H1 (cell line): Measurements from ENCODE around the gene MRPL4. TPM values are rescaled to one million over a fixed set of nuclear protein-coding genes. Genes with fewer than 3 reads are reported as not detected.
A peak's percentile ranks its signal among the peaks of the same experiment; 100 is the strongest.

ENCODE experiments used
- ASH2L ChIP-seq: fragments of 200-600, 300-600 bp; sonication (generic); IDR thresholded peaks from one replicate; pipeline ENCODE4 v1.7.1; 2017; ENCODE audit warnings: low read length
- CEBPB ChIP-seq: IDR thresholded peaks from 2 replicates; pipeline ENCODE4 v1.6.1; 2012; ENCODE audit warnings: low read depth, low read length
- CREB1 ChIP-seq: IDR thresholded peaks from 2 replicates; pipeline ENCODE4 v1.6.1; 2012; ENCODE audit warnings: inconsistent platforms
- E2F6 ChIP-seq: IDR thresholded peaks from 2 replicates; pipeline ENCODE4 v1.6.1; 2012; ENCODE audit warnings: inconsistent platforms
- EGR1 ChIP-seq: IDR thresholded peaks from 2 replicates; pipeline ENCODE4 v1.6.1; 2011; ENCODE audit warnings: low read depth, low read length, borderline replicate concordance
- GTF2F1 ChIP-seq: IDR thresholded peaks from 2 replicates; pipeline ENCODE4 v1.6.1; 2012; ENCODE audit warnings: low read depth, low read length, improper control_type of control experiment, borderline replicate concordance
- HDAC2 ChIP-seq, 2 experiments: fragments of 300-600 bp in 1 of 2; sonication (generic) in 1 of 2; IDR thresholded peaks; 2 replicates each; pipeline ENCODE4 v1.6.1; 2011 to 2012; ENCODE audit warnings: low read depth in 2 of 2, low read length in 2 of 2, mild to moderate bottlenecking in 2 of 2, moderate library complexity in 2 of 2, borderline replicate concordance in 1 of 2, inconsistent platforms in 1 of 2
- HDAC6 ChIP-seq: IDR thresholded peaks from one replicate; pipeline ENCODE4 v1.7.1; 2012; ENCODE audit warnings: low read depth, mild to moderate bottlenecking, inconsistent platforms, low read length, moderate library complexity
- JUND ChIP-seq: IDR thresholded peaks from 2 replicates; pipeline ENCODE4 v1.6.1; 2011; ENCODE audit warnings: mild to moderate bottlenecking, improper control_type of control experiment, low read length
- KDM5A ChIP-seq: fragments of 200-600 bp; IDR thresholded peaks from 2 replicates; pipeline ENCODE4 v1.7.1; 2012; ENCODE audit warnings: mild to moderate bottlenecking, low read length, inconsistent platforms, mixed read lengths
- MAX ChIP-seq: IDR thresholded peaks from 2 replicates; pipeline ENCODE4 v1.6.1; 2012; ENCODE audit warnings: inconsistent platforms
- NRF1 ChIP-seq: IDR thresholded peaks from 2 replicates; pipeline ENCODE4 v1.6.1; 2011; ENCODE audit warnings: mild to moderate bottlenecking, low read depth, low read length, improper control_type of control experiment
- PHF8 ChIP-seq: fragments of 200-600 bp; sonication (generic); conservative IDR thresholded peaks from 2 replicates; pipeline ENCODE4 v1.7.1; 2012; ENCODE audit warnings: low read depth, mild to moderate bottlenecking, inconsistent platforms, low read length, moderate library complexity
- POLR2A ChIP-seq, 2 experiments: IDR thresholded peaks; 1 replicate in 1 of 2; 2 replicates in 1 of 2; pipeline ENCODE4 v1.6.1; 2011; ENCODE audit warnings: low read depth in 2 of 2, low read length in 2 of 2, mild to moderate bottlenecking in 2 of 2; ENCODE audit errors: control extremely low read depth in 1 of 2
- POU5F1 ChIP-seq: IDR thresholded peaks from 2 replicates; pipeline ENCODE4 v1.6.1; 2011; ENCODE audit warnings: low read depth, mild to moderate bottlenecking, low read length, moderate library complexity
- RFX5 ChIP-seq: IDR thresholded peaks from 2 replicates; pipeline ENCODE4 v1.6.1; 2011; ENCODE audit warnings: low read depth, low read length, improper control_type of control experiment, borderline replicate concordance
- SIN3A ChIP-seq, 2 experiments: IDR thresholded peaks in 1 of 2; conservative IDR thresholded peaks in 1 of 2; 2 replicates each; pipeline ENCODE4 v1.6.1; 2011 to 2012; ENCODE audit warnings: low read length in 2 of 2, improper control_type of control experiment in 1 of 2, low read depth in 1 of 2, mild to moderate bottlenecking in 1 of 2
- SP1 ChIP-seq: IDR thresholded peaks from 2 replicates; pipeline ENCODE4 v1.6.1; 2011; ENCODE audit warnings: low read depth, low read length
- SP2 ChIP-seq: IDR thresholded peaks from 2 replicates; pipeline ENCODE4 v1.6.1; 2012; ENCODE audit warnings: mild to moderate bottlenecking, low read length, inconsistent platforms
- SP4 ChIP-seq: IDR thresholded peaks from 2 replicates; pipeline ENCODE4 v1.6.1; 2012; ENCODE audit warnings: low read length, inconsistent platforms
- SRF ChIP-seq: IDR thresholded peaks from 2 replicates; pipeline ENCODE4 v1.6.1; 2011; ENCODE audit warnings: mild to moderate bottlenecking, low read depth, low read length, moderate library complexity
- TAF7 ChIP-seq: optimal IDR thresholded peaks from 2 replicates; pipeline ENCODE3; 2011; ENCODE audit warnings: low read depth, mild to moderate bottlenecking, inconsistent platforms, low read length, moderate library complexity, borderline replicate concordance
- TEAD4 ChIP-seq: IDR thresholded peaks from 2 replicates; pipeline ENCODE4 v1.6.1; 2012; ENCODE audit warnings: low read depth, low read length, inconsistent platforms, mixed read lengths
- ZNF274 ChIP-seq: IDR thresholded peaks from 2 replicates; pipeline ENCODE4 v1.7.0; 2012; ENCODE audit warnings: low read length, borderline replicate concordance; ENCODE audit errors: extremely low read depth
- polyA plus RNA-seq, 7 experiments: library from polyadenylated mRNA; depleted of rRNA in 3 of 7; stranded (reverse) in 5 of 7; unstranded in 2 of 7; fragments of >200 nt in 5 of 7; fragments of 200-250 nt in 2 of 7; gene quantifications; 1 replicate in 5 of 7; 2 replicates in 1 of 7; 4 replicates in 1 of 7; pipeline versions ENCODE4 v1.2.1 to v1.2.3, GENCODE V29; 2011 to 2013; ENCODE audit warnings: missing spikeins in 2 of 7, mixed read lengths in 2 of 7
- total RNA-seq: library from RNA; stranded (reverse); fragmentation: NEBNext Ultra II Directional; extraction: Animal tissue kit (Norgen Biotek cat#: 25700); gene quantifications from 2 replicates; pipeline ENCODE4 v1.2.1, GENCODE V29; 2021

The MRPL4 gene
- total and polyA plus RNA-seq, 2 of the 8 experiments (the other 6 are each of a cell fraction or from before 2014, with no cell fraction given): 82.3 to 187 TPM

GRCh38 chr19:10251792-10252694, at the start of gene MRPL4 (continued):
- TF ChIP-seq TEAD4 (0 out of 2 replicates have a peak, but pooled peaks have one; percentile 3), SP1 (peak; percentile 91), GTF2F1 (no peak), RFX5 (no peak), JUND (peak; percentile 90), SRF (peak; percentile 83), SIN3A (conservative IDR thresholded peaks at IDR 0.05 in 1 of 2, IDR thresholded peaks at IDR 0.05 in 1 of 2; ENCODE audit: low read depth in 1 of 2, low read length in 2 of 2) (peak in 1 of 2 experiments; percentile 95; a peak in 2 of 4 replicates), ZNF274 (no peak), CEBPB (no peak), POLR2A (IDR thresholded peaks at IDR 0.05; ENCODE audit: control extremely low read depth in 1 of 2, low read depth in 2 of 2, low read length in 2 of 2) (peak; percentile 32 to 79), SP4 (0 out of 2 replicates have a peak, but pooled peaks have one; percentile 5), POU5F1 (no peak), E2F6 (peak; percentile 59), HDAC2 (IDR thresholded peaks at IDR 0.05; ENCODE audit: borderline replicate concordance in 1 of 2, low read depth in 2 of 2, low read length in 2 of 2) (peak in 1 of 2 experiments; percentile 43; a peak in 1 of 4 replicates), NRF1 (no peak), ASH2L (peak; percentile 99), PHF8 (peak; percentile 90), HDAC6 (no peak), TAF7 (peak; percentile 61), MAX (peak; percentile 89), KDM5A (peak; percentile 91), CREB1 (peak; percentile 99), SP2 (peak; percentile 35; the same call in 1 of the 2 replicates), EGR1 (no peak)
